Nephron progenitor cell (in vitro differentiated cells): ENCODE data around the gene SLF2.

Experiments used
- DNase-seq: peaks from one replicate; pipeline ENCODE4 v3.0.0; 2021
- H3K27ac Mint-ChIP-seq: 2 replicates; pipeline ENCODE4 v1.8.0; 2021; ENCODE audit warnings: mild to moderate bottlenecking, moderate library complexity, mixed read lengths
- H3K27me3 Mint-ChIP-seq: 2 replicates; pipeline ENCODE4 v1.8.0; 2021; ENCODE audit warnings: mild to moderate bottlenecking, low read depth, mixed read lengths; ENCODE audit not compliant: poor library complexity
- H3K36me3 Mint-ChIP-seq: 2 replicates; pipeline ENCODE4 v1.8.0; 2021; ENCODE audit warnings: low read depth, mixed read lengths
- H3K4me1 Mint-ChIP-seq: 2 replicates; pipeline ENCODE4 v1.8.0; 2021; ENCODE audit warnings: mixed read lengths
- H3K4me3 Mint-ChIP-seq: 2 replicates; pipeline ENCODE4 v1.8.0; 2021; ENCODE audit warnings: mild to moderate bottlenecking, moderate library complexity, mixed read lengths
- H3K9me3 Mint-ChIP-seq: 2 replicates; pipeline ENCODE4 v1.8.0; 2021; ENCODE audit warnings: mild to moderate bottlenecking, moderate library complexity, mixed read lengths
- TF ChIP-seq, protein P1 (sequence below): fragments of 200-600 bp; sonication (generic); IDR thresholded peaks from 2 replicates; pipeline ENCODE4 v1.5.0; 2021; ENCODE audit warnings: antibody characterized with exemption

SLF2 gene

GRCh38 chr10:100963826-100964225 lies 51.1 kb downstream of the SLF2 start:
- TF ChIP-seq, protein P1, sequence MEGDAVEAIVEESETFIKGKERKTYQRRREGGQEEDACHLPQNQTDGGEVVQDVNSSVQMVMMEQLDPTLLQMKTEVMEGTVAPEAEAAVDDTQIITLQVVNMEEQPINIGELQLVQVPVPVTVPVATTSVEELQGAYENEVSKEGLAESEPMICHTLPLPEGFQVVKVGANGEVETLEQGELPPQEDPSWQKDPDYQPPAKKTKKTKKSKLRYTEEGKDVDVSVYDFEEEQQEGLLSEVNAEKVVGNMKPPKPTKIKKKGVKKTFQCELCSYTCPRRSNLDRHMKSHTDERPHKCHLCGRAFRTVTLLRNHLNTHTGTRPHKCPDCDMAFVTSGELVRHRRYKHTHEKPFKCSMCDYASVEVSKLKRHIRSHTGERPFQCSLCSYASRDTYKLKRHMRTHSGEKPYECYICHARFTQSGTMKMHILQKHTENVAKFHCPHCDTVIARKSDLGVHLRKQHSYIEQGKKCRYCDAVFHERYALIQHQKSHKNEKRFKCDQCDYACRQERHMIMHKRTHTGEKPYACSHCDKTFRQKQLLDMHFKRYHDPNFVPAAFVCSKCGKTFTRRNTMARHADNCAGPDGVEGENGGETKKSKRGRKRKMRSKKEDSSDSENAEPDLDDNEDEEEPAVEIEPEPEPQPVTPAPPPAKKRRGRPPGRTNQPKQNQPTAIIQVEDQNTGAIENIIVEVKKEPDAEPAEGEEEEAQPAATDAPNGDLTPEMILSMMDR = no peak

DNA sequence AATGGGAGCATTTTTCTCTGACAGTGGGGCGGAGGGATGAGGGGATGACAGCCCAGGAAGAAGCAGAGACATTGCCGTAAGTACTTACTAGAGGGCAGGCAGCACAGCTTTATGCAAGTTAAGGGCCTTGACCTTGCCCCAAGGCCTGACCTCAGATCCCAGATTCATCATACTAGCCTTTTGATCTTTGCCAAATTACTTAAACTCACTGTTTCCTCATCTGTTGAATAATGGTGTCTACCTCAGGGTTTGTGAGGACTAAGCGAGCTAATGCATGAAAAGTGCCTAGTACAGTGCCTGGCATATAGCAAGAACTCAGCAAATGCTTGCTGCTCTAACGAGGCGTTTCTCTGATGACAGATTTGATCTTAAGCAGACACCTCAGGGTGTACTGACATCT lies 53.1 kb downstream of the SLF2 start:
- H3K4me1 Mint-ChIP-seq = peaks cover 39% of the 10 kb centered on the region
- no peak overlapping the region for H3K27ac Mint-ChIP-seq
- H3K36me3 Mint-ChIP-seq = peaks cover 22% of the 10 kb centered on the region
- DNase-seq = no peak
- H3K9me3 Mint-ChIP-seq = no peaks in the 10 kb centered on the region
- H3K4me3 Mint-ChIP-seq = no peak overlapping the region
- no peaks in the 10 kb centered on the region for H3K27me3 Mint-ChIP-seq
- TF ChIP-seq, protein P1 = no peak

More at GRCh38 chr10:100963826-100964225, 51.1 kb downstream of the SLF2 start:
- H3K36me3 Mint-ChIP-seq = peaks cover 38% of the 10 kb centered on the region
- no peaks in the 10 kb centered on the region for H3K27me3 Mint-ChIP-seq
- no peak overlapping the region for H3K27ac Mint-ChIP-seq
- H3K4me3 Mint-ChIP-seq = no peak overlapping the region
- H3K4me1 Mint-ChIP-seq = peaks cover 26% of the 10 kb centered on the region
- H3K9me3 Mint-ChIP-seq = no peaks in the 10 kb centered on the region
- DNase-seq = no peak

DNA sequence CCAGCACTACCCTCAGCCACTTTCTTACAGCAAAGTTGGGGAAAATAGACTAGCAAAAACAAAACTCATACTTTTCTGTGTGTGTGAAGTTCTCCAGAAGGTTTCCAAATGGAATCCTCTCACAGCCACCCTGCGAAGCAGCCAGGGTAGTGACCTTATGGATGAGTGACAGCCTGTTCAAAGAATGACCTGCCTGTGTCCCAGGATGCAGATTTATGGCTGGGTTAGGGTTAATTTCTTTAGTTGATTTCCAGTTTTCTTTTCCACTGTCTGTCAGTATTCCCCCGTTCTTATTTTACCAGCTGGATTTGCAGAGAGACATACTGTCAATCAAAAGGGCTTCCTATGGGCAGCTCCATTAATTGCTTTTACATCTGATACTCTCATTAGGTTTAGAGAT lies 54.1 kb downstream of the SLF2 start:
- H3K4me1 Mint-ChIP-seq = peaks cover 50% of the 10 kb centered on the region
- peaks cover 17% of the 10 kb centered on the region for H3K36me3 Mint-ChIP-seq
- TF ChIP-seq, protein P1 = no peak
- H3K9me3 Mint-ChIP-seq = no peaks in the 10 kb centered on the region
- no peaks in the 10 kb centered on the region for H3K27me3 Mint-ChIP-seq
- H3K27ac Mint-ChIP-seq = no peak overlapping the region
- no peak overlapping the region for H3K4me3 Mint-ChIP-seq
- DNase-seq = no peak

GRCh38 chr10:100967332-100967731 lies 54.6 kb downstream of the SLF2 start:
- no peak overlapping the region for H3K4me3 Mint-ChIP-seq
- H3K27ac Mint-ChIP-seq = no peak overlapping the region
- H3K9me3 Mint-ChIP-seq = no peaks in the 10 kb centered on the region
- peaks cover 15% of the 10 kb centered on the region for H3K36me3 Mint-ChIP-seq
- DNase-seq = no peak
- peaks cover 54% of the 10 kb centered on the region for H3K4me1 Mint-ChIP-seq
- no peaks in the 10 kb centered on the region for H3K27me3 Mint-ChIP-seq
- TF ChIP-seq, protein P1 = no peak

DNA sequence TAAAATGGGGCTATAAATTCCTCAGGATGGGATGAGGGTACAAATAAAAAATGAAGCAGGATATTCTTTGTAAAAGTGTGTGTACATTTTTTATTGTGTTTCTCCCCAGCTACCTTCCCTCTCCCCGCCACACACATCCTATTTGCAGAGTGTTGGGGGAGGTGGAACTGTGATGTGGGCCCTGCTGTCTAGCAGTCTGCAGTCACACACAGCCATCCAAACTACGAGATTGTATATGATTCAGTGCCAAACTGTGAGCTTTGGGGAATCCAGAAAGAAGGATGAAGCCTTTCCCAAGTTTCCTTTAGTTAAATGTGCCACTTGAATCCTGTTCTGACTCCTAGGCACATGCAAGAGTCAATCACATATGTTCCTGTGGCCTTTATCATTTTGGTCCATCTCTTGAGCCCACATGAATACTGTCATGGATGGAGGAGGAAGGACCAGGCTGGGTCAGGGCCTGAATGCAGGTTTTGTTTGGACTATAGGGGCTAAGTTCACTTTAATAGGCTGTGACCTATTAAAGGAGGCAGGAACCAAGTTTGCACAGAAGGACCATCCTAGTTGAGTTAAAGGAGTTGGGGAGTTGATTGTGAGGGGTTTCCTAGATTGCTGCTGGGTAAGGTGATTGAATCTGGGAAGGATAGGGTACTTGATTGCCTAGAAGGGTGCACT lies 55.4 kb downstream of the SLF2 start:
- peak overlapping the region; percentile 79 for H3K4me3 Mint-ChIP-seq
- H3K4me1 Mint-ChIP-seq = peaks cover 63% of the 10 kb centered on the region
- peaks cover 5% of the 10 kb centered on the region for H3K27me3 Mint-ChIP-seq
- H3K9me3 Mint-ChIP-seq = no peaks in the 10 kb centered on the region
- DNase-seq = no peak
- peaks cover 7% of the 10 kb centered on the region for H3K36me3 Mint-ChIP-seq
- no peak overlapping the region for H3K27ac Mint-ChIP-seq
- TF ChIP-seq, protein P1 = no peak

DNA sequence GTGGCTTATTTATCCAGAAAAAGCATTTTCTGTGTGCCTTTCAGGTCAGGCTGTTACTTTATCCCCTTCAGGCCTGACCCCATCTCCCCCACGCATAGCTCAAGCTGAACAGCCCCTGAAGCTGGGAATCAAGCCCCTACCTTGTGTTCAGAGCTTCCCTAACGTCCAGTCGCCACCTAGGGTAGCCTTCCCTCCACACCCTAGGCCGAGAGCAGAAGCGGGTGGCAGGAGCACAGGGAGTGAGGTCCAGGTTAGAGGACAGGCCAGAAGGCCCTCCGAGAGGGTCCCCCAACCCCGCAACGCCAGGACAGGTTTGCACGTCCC lies 56.1 kb downstream of the SLF2 start:
- peaks cover 5% of the 10 kb centered on the region for H3K27me3 Mint-ChIP-seq

More for the DNA sequence above, 56.1 kb downstream of the SLF2 start:
- peak overlapping the region; percentile 79 for H3K4me3 Mint-ChIP-seq
- TF ChIP-seq, protein P1 = no peak
- H3K4me1 Mint-ChIP-seq = peaks cover 66% of the 10 kb centered on the region
- no peak overlapping the region for H3K27ac Mint-ChIP-seq
- H3K36me3 Mint-ChIP-seq = peaks cover 7% of the 10 kb centered on the region
- no peak for DNase-seq
- no peaks in the 10 kb centered on the region for H3K9me3 Mint-ChIP-seq
